Fibroblast of pulmonary artery (primary cell): ENCODE results near the gene SLC32A1.
A peak's percentile ranks its signal among the peaks of the same experiment; 100 is the strongest.

Source experiments
- DNase-seq: peaks from one replicate; pipeline ENCODE4 v3.0.0-alpha.2; 2010; ENCODE audit warnings: low read depth
- H3K4me3 ChIP-seq: replicated peaks from 2 replicates; pipeline ENCODE4 v1.5.1; 2011; ENCODE audit warnings: low read depth, mild to moderate bottlenecking, control low read depth, low read length, moderate library complexity
- CTCF ChIP-seq: IDR thresholded peaks from 2 replicates; pipeline ENCODE4 v1.5.1; 2011; ENCODE audit warnings: mild to moderate bottlenecking, control low read depth, low read length, inconsistent platforms; ENCODE audit errors: missing control alignments

Gene SLC32A1

GRCh38 chr20:38728911-38729642 lies 4.8 kb downstream of the SLC32A1 start:
- H3K4me3 ChIP-seq: no peak overlapping the region
- no peak for DNase-seq
- no peak for TF ChIP-seq CTCF

- no peak for DNase-seq
- no peak for TF ChIP-seq CTCF
- no peak overlapping the region for H3K4me3 ChIP-seq
These were observed 5.5 kb downstream of the SLC32A1 start for GRCh38 chr20:38729767-38730166.

- no peak overlapping the region for H3K4me3 ChIP-seq
- no peak for TF ChIP-seq CTCF
- DNase-seq: no peak
These were observed 6.1 kb downstream of the SLC32A1 start for GRCh38 chr20:38730167-38730988.

GRCh38 chr20:38730989-38731737 lies 6.9 kb downstream of the SLC32A1 start:
- H3K4me3 ChIP-seq: peak overlapping the region; percentile 31
- peak; percentile 93 for TF ChIP-seq CTCF
- DNase-seq: peak; percentile 60

GRCh38 chr20:38731738-38732113 lies 7.4 kb downstream of the SLC32A1 start:
- no peak overlapping the region for H3K4me3 ChIP-seq
- DNase-seq: no peak
- no peak for TF ChIP-seq CTCF

- no peak for TF ChIP-seq CTCF
- no peak for DNase-seq
- no peak overlapping the region for H3K4me3 ChIP-seq
These were observed 8.7 kb downstream of the SLC32A1 start for GRCh38 chr20:38732981-38733380.
